Ovary (tissue), 3 donors: ENCODE data around the gene GAB3.

Experiments
- CTCF ChIP-seq, 3 donors: fragments of 450-650 bp in 2 of 3; fragments of 200-600 bp in 1 of 3; IDR thresholded peaks; one replicate each; pipeline versions ENCODE4 v1.5.1 to v1.8.0; 2016 to 2022; ENCODE audit warnings: antibody characterized with exemption in 3 of 3, mild to moderate bottlenecking in 1 of 3
- POLR2A ChIP-seq: fragments of 450-650 bp; IDR thresholded peaks from one replicate; pipeline ENCODE4 v1.6.1; 2017; ENCODE audit warnings: antibody characterized with exemption, mild to moderate bottlenecking, moderate library complexity
- donor health status: DM: no; HTN: no; CAD: no.

- no peak for TF ChIP-seq POLR2A
- no peak for TF ChIP-seq CTCF (IDR thresholded peaks at IDR 0.05)
Observed at GRCh38 chrX:154652311-154653047, 98.4 kb downstream of the GAB3 start.
